NCI-H187 treated with DMSO at 0.1 percent for 48 hours (cell line): ENCODE data around the gene TMIGD1.

Source experiments
- DNase-seq: peaks from one replicate; lab custom pipeline; 2025; lab: John Stamatoyannopoulos, UW

TMIGD1 gene

GRCh38 chr17:30333503-30334360 lies at the start of gene TMIGD1:
Gene TMIGD1 (minus strand): TSS chr17:30334057. CDS start chr17:30332133, 1,924 bp downstream.
- no peak for DNase-seq

GRCh38 chr17:30382345-30382744 lies 48.5 kb upstream of the TMIGD1 start:
- no peak for DNase-seq

GRCh38 chr17:30381340-30381659 lies 47.4 kb upstream of the TMIGD1 start:
- DNase-seq, result no peak

- DNase-seq, result no peak
These were observed 46.9 kb upstream of the TMIGD1 start for GRCh38 chr17:30380643-30381339.

GRCh38 chr17:30379903-30380381 lies 46.1 kb upstream of the TMIGD1 start:
- DNase-seq, result no peak

GRCh38 chr17:30379303-30379902 lies 45.5 kb upstream of the TMIGD1 start:
- DNase-seq, result no peak

GRCh38 chr17:30378825-30379302 lies 45.0 kb upstream of the TMIGD1 start, which contains the start of gene CPD:
Gene CPD (plus strand): TSS chr17:30378927. CDS start chr17:30378981, 54 bp downstream.
- DNase-seq, result peak; percentile 54

- DNase-seq, result no peak
These were observed 44.5 kb upstream of the TMIGD1 start for GRCh38 chr17:30378241-30378824.

- no peak for DNase-seq
These were observed 43.9 kb upstream of the TMIGD1 start for GRCh38 chr17:30377574-30378240.

- peak; percentile 98 for DNase-seq
These were observed 43.0 kb upstream of the TMIGD1 start for GRCh38 chr17:30376621-30377452.

- no peak for DNase-seq
These were observed 41.8 kb upstream of the TMIGD1 start for GRCh38 chr17:30375661-30376060.

- DNase-seq, result no peak
These were observed 38.9 kb upstream of the TMIGD1 start for GRCh38 chr17:30372755-30373154.

GRCh38 chr17:30369995-30370394 lies 36.1 kb upstream of the TMIGD1 start:
- no peak for DNase-seq

- DNase-seq, result no peak
These were observed 35.3 kb upstream of the TMIGD1 start for GRCh38 chr17:30368912-30369720.

GRCh38 chr17:30366536-30366935 lies 32.7 kb upstream of the TMIGD1 start:
- no peak for DNase-seq

GRCh38 chr17:30363715-30364202 lies 29.9 kb upstream of the TMIGD1 start:
- no peak for DNase-seq

- DNase-seq, result no peak
These were observed 28.0 kb upstream of the TMIGD1 start for GRCh38 chr17:30361766-30362279.

- DNase-seq, result no peak
These were observed 26.4 kb upstream of the TMIGD1 start for GRCh38 chr17:30360086-30360808.
